Activated CD8-positive, alpha-beta memory T cell treated with anti-CD3 and anti-CD28 coated beads, Interleukin-2, amount 50 U/mL, for 24 hours (primary cell): ENCODE results near the gene RAET1E.
"Not testable (repeated sequence)": the region's sequence is repeated elsewhere in the genome, so short reads cannot be mapped to it uniquely, and the experiment has no call there.

Experiments used
- DNase-seq: peaks from one replicate; pipeline ENCODE4 v3.0.0-alpha.2; 2020; ENCODE audit errors: extremely low read depth

RAET1E gene

DNA sequence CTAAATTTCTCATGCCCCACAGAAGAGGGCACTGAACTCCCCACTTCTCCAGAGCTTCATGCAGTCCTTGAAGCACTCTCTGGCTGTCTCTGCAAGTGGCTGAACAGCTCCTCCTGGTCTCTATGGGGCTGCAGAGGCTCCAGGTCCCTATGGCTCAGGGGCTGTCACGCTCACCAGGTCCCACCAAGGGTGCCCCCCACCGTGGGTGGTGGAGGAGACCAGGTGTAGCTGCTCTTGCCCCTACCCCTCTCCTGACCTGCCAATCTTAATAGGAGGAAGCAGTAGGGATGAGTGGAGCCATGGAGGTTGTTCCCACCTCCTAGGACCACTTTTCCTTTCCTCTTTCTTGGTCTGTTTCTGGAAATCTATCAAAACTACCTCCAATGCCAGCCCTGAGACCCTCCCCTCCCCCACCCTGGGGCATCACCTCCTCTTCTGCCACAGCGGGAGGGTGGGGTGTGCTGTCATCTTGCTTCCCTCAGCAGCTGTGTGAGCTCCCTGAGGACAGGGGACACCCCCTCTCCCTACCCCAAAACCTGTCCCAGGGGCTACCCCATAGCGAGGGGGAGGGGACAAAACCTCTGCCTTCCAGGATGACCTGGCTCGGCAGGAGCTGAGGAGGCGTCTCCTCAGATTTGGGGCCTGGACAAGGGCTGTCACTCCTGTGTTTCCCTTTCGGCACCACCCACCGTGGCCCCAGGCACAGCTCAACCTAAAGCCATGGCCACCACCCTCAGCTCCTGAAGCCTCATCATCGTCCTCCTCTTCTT lies 12.0 kb upstream of the RAET1E start:
- DNase-seq: no peak

DNA sequence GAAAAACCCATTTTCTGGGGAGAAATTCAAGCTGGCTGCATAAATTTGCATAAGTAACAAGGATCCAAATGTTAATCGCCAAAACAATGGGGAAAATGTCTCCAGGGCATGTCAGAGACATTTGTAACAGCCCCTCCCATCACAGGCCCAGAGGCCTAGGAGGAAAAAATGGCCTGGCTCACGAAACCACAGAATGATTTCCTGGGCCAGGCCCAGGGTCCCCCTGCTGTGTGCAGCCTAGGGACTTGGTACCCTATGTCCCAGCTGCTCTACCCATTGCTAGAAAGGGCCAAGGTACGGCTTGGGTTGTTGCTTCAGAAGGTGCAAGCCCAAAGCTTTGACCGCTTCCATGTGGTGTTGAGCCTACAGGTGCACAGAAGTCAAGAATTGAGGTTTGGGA lies 10.6 kb upstream of the RAET1E start:
- not testable (repeated sequence) for DNase-seq

DNA sequence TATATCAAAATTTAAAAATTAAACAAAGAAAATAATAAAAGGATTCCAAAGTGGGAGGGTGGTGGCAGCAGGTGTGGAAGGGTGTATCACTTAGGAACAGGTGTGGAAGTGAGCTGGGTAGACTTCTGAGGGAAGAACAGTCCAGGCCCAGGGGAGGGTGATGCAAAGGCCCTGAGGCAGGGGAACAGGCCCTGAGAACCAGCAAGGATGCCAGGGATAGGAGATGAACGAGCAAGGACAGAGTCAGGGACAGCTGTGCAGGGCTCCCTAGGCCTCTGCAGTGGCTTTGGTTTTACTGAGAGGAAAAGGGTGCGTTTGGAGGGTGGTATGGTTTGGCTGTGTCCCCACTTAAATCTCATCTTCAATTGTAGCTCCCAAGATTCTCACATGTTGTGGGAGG lies 9.4 kb upstream of the RAET1E start:
- DNase-seq: no peak

DNA sequence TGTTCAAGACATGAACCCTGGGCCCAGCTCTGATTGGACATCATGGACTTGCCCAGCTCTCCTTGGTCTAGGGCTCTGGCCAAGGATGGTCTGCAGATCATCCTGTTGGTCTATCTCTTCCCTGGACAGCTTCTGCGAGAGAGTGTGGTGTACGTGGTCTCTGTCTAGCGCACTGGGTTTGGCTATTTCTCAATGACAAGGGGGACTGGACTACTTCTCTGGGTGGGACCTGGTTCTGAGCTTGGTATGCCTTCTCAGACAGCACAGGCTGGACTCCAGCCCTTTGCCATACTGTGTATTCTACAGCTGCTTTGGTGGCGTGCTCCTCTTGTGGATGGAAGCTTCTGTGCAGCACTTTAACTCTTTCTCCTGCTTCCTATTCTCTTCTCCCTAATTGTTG lies 8.5 kb upstream of the RAET1E start:
- no peak for DNase-seq

DNA sequence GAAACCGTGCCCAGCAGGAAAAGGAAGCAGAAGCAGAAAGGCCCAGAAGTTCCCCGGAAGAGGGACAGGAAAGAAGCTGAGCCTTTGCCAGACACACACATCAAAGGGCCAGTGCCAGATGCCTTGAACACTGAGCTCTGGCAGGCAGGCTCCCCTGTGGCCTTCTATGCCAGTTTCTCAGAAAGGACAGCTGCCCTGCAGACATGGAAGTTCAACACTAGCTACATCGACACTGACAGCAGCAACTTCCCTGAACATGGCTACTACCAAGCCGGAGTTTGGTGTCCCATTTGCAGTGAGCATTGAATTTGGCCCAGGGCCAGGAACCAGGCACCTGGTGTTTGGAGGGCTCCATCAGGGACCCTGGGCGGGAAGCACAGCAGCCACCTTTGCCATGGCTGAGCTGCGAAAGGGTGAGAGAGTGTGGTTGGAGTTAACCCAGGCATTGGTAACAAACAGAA lies 8.0 kb upstream of the RAET1E start:
- no peak for DNase-seq

DNA sequence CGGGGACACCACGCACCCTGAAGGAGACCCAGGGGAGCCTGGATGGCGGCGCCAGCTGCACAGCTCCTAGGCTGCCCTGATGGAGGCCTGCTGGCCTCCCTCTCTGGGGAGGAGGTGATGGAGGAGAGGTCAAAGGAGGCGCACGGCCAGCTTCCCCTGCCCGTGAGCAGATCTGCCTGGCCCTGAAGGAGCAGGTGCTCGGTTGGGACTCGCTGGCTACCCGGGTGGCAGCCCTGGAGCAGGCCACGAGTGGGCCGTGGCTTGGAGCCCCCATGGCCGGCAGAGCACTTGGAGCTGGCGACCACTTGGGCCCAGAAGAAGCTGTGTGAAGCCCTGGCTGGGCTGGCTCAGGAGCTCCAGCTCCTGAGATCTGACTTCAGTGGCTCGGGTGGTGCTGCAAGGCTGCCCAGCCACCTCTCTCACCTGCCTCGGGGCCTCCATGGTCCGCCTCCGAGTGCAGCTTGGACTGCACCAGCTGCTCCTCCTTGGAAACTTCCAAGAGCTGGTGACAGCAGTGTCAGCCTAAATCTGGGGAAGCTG lies 7.5 kb upstream of the RAET1E start:
- DNase-seq: no peak

DNA sequence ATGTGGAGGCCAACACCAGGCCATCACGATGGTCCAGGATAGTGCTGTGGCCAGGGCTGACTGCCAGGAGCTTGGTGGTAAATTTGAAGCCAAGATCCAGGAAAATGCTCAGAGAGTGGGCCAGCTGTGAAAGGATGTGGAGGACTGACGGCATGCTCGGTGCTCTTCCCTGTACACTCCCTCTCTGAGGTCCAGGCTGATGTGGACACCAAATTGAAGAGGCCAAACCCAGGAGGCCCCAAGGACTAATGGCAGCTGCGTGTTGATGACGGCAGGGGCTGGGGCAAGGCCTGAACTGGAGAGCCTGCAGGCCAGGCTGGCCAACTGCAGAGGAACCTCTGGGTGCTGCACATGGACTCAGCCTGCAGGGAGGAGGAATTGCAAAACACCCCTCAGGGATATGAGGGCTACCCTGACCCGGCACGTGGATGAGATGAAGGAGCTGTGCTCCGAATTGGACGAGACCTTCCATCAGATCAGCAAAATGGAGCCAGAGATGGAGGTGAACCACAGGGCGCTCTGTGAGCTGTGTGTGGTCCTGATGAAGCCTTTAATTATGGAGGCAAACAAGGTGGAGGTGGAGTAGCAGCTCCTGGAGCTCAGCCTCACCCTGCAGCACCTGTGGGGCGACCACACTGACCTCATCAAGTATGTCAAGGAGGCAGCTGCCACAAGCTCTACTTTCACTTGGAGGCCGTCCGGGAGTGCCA lies 6.9 kb upstream of the RAET1E start:
- no peak for DNase-seq

DNA sequence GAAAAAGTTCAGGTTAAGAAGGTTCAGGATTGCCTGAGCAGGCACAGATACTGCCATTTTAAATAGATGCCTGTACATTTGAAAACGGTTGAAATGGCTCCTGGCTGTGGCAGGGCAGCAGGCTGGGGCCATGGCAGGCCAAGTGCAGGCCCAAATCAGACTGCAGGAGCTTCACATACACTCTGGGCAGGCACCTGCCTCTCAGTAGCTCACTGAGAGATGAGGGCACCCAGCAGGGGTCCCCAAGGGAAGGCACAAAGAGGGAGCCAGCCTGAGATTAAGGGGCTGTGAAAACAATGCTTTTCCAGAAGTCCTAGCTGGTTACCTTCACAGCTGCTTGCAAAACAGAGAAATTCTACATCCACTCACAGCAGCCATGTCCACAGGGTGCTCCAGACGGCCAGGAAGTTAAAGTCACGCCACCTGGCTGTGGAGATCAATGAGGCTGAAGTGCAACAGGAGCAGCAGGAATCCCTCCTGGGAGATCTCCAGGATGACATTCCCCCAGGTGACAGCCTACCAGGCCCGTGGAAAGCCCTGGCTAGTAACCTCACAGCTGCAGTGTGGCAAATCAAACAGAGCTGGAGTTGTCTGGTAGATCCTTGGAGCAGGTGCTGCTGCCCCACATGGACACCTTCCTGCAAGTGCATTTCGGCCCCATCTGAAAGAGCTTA lies 6.2 kb upstream of the RAET1E start:
- DNase-seq: no peak

DNA sequence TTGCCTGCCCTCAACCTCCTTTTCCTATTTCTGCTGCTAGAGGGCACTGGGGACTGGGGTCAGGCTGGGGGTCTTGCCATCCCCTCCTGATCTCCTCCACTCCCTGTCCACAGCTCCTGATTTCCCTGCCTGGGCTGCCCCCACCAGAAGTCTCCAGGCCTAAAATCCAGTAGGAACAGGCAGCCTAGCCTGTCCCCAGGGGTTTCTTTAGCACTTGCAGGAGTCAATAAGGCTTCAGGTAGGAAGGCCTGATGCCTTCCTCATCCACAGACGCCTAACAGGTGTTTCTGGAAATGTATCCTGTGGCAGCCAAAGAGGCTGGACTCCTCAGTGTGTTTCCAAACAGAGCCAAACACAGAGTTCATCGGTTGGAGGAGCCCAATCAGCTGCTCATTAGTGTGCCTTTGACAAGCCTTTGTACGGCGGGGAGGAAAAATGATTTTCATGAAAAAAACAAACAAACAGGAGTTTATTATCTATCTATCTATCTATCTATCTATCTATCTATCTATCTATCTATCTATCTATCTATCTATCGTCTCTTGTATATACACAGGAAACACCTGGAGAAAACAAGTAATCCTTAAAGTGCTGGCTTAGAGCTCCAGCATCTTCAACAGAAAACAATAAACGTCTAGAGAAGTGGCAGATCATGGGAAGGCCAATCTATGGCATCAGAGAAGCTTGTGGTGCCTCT lies 3.7 kb upstream of the RAET1E start:
- no peak for DNase-seq

DNA sequence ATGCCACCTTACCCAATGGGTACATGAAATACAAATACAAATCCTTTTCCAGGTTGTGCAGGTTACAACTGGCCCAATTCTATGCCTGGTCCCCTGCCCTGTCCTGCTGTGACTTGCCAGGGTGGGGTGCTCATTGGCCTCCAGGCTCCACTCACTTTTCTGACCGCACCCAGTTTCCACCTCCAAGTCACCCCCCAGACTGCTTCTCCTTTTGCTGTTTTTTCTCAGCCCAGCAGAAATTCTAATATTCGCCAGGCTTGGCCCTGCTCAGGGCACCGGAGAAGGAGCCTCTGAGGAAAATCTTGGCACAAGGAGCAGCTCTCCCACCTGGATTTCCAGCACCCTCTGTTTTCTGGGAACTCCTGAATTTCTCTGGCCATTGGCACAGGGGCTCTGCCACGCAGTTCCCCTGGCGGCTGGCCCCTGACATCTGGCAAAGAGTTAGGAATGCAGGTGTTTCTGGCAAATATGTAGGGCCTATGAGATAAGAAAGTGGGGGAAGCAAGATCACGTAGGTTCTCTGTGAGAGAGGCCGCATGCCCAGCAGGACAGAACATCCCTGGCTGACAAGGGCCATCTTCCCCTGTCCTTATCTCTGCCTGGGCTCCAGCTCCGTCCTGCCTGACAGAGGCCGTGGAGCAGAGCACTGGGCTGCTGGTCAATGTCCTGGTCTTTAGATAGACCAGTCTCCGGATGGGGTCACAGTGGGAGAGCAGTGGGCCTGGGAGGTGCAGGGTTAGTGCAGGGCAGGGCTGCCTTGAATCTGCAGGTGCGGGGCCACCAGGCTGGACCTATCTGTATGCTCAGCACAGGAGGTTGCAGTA lies 2.9 kb upstream of the RAET1E start:
- DNase-seq: no peak

DNA sequence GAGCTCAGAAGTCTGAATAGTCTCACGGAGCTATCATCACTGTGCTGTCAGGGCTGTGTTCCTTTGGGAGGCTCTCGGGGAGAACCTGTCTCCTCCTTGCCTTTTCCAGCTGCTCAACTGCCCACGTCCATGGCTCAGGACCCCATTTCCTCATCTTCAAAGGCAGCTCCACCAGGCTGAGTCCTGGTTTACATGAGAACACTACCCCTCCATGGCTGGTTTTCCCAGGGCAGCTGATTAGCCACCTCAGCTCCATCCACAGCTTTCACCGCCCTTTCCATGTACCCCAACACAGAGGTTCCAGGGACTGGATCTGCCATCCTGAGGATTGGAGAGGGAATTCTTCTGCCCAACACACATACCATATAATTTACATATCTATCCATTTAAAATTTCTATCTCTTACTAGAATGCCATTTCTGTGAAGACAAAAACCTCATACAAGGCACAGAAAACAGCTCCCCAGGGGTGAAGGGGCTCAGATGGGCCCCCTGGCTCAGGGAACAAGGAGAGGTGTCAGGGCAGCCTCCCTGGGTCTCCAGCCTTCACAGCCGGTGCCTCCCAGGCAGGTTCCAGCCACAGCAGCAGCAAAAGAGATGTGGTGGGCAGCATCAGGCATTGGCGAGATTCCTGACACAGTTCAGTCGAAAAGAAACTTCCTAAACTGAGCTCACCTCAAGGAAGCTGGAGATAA lies 2.2 kb upstream of the RAET1E start:
- no peak for DNase-seq

DNA sequence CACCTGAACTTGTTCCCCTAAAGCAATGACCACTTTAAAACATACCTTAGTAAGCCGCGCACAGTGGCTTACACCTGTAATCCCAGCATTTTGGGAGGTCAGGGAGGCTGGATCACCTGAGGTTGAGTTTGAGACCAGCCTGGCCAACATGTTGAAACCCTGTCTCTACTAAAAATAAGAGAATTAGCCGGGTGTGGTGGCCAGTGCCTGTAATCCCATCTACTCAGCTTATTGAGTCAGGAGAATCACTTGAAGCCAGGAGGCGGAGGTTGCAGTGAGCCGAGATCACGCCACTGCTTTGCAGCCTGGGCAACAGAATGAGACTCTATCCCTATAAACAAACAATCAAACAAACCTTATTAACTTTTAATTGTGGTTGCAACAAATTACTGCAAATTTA lies 1.6 kb upstream of the RAET1E start:
- no peak for DNase-seq

DNA sequence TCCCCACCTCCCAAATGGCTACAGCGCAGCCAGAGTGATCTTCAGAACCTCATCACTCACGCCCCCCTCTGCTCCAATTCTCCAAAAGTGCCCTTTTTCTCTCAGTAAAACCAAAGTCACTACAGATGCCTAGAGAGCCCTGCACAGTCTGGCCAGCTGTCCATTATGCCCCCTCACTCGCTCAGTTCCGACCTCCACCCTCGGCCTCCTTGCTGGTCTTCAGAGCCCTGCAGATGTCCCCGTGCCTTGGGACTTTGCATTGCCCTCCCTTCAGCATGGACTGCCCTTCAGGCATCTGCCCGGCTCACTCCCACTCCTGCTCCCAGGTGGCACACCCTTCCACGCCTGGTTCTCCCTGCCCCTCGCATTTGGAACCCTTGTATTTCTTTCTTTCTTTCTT lies 1.1 kb upstream of the RAET1E start:
- no peak for DNase-seq

DNA sequence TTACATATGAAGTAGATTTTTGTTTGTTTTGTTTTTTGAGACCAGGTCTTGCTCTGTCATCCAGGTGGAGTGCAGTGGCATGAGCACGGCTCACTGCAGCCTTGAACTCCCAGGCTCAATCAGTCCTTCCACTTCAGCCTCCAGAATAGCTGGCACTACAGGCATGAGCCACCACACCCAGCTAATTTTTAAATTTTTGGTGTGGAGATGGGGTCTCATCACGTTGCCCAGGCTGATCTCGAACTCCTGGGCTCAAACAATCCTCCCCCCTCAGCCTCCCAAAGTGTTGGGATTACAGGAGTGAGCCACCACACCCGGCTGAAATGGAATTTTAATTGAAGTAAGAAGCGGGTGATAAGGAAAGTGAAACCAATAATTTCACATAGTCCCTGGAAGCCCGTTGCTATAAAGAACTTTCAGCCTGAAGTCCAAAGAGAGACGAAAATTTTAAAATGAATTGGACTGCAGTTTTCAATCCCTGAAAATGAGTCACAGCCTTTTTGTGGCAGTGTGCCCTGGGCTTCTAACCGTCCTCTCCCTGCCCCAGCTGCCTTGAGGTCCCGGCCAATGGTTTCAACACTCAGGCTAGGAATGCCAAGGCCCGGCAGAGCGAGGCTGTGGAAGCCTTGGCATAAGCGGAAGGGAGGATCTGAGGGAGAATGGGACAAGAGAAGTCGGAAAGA lies 757 bp downstream of the RAET1E start:
- DNase-seq: no peak

DNA sequence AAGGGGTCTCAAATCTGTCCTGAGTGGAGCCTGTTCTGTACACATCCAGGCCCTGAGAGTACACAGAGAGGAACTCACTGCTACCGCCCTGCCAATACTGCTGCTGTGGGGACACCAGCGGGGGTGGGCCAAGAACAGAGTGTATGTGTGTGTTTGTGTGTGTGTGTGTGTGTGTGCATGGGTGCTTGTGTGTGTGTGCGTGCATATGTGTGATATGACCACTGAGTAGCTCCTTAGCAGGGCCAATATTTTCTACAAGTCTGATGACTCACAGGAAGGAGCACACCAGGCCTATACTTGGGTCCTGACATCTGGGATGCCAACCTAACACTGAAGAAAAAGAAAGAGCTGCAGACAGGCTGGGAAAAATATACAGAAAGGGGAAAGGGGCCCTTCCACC lies 1.4 kb downstream of the RAET1E start:
- DNase-seq: no peak

DNA sequence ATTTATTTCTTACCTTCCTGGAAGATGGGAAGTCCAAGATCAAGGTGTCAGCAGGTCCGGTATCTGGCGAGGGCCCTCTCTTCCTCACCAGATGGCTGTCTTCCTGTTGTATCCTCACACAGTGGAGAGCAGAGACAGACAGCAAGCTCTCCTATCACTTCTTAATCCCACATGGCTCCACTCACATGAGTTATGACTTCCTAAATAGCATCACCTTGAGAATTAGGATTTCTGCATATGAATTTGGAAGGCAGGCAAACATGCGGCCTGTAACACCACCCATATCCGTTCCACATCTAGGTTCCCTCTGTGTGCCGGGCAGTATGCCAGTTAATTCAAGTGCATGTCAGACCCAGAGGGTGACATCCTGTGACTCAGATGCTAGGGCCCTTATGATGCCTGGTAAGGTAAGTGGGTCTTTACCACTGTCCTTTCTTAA lies 2.1 kb downstream of the RAET1E start:
- peak; percentile 1 for DNase-seq

DNA sequence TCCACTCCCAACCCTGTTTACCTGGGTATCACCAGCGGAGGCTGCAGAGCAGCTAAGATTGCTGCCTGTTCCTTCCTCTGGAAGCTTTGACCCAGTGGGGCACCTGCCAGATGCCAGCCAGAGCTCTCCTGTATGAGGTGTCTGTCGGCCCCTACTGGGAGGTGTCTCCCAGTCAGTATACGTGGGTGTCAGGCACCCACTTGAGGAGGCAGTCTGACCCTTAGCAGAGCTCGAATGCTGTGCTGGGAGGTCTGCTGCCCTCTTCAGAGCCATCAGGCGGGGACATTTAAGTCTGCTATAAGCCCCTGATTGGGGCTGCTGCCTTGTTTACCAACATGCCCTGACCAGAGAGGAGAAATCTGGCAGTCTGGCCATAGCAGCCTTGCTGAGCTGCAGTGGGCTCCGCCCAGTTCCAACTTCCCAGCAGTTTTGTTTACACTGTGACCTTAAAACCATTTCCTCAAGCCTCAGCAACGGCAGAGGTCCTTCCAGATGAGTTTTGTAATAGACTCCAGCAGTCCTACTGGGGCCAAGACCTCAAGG lies 2.8 kb downstream of the RAET1E start:
- no peak for DNase-seq

DNA sequence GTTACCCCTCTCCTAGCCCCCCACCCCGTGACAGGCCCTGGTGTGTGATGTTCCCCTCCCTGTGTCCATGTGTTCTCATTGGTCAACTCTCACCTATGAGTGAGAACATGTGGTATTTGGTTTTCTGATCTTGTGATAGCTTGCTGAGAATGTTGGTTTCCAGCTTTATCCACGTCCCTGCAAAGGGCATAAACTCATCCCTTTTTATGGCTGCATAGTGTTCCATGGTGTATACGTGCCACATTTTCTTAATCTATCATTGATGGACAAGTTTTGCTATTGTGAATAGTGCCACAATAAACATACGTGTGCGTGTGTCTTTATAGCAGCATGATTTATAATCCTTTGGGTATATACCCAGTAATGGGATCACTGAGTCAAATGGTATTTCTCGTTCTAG lies 6.0 kb downstream of the RAET1E start:
- not testable (repeated sequence) for DNase-seq

DNA sequence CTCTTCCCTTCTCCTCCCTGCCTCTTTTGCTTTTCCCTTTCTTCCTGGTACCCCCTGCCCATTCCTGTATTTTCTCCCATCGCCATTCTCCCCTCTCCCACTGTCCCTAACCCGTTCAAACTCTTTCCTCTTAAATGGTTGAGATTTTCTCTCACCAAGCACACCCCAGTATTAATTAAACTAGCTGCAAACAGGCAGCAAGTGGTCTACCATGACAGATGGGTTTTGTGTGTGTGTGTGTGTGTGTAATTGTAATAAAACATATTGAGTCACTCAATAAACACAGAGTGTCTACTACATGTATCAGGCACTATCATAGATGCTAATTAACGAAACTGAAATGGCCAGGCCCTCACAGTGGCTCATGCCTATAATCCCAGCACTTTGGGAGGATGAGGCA lies 6.7 kb downstream of the RAET1E start:
- DNase-seq: no peak

DNA sequence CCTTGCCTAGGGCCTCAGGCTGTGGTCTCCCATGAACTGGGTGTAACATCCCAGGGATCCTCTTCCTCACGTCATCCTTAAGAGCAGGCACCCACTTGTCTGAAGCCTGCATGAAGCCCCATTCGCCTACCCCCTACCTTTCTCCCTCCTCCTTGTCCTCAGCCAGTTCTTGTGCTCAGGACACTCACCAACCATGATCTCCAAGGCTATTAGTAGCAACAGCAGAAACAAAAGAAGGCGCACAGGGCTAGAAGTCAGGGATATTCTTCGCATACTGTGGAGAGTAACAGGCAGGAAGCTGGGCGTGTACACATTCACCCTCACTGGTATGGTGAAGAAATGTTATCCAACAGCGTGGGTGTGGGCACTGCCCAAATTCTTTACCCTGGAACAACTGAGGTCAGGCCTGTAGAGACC lies 7.3 kb downstream of the RAET1E start:
- DNase-seq: no peak
